ENCODE measurements around the gene WSB1. TPM values are rescaled to one million over a fixed set of nuclear protein-coding genes. Genes with fewer than 3 reads are reported as not detected.

WSB1 gene
- total and polyA plus RNA-seq, 8 donors, result 41.3 to 84.3 (median 53.6) TPM

DNA sequence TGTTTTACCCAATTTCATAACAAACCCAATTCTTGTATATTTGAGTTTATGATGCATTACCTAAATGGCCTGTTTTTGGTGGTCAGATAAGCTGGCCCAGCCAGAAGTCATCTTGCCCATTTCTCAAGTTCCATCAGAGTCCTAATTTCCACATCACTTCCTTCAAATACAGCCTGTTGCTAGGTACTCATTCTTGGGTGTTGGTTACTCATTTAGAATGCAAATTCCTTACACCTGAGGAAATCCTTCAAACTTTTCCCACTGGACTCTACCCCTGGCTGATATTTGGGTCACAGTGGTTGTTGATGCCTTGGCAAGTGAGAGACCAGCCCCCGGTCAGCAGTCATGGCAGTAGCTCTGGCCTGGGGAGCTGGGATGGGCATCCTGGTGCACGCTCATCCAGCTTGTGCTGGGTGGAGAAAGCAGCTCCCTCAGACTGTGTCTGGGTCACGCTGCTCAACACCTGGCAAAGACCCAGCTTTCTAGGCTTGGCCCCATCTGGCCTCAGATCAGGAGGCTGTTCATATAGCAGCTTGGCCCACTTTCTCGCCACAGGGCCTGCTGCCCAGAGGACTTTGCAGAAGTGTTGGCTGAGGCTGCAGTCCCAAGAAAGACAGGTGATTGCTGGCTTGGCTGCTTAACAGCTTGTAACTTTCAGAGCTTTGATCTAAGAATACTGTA, 25.8 kb downstream of the WSB1 start:
- peaks cover 5 to 9% (median 9%) of the 10 kb centered on the region in 3 donors for H3K4me1 ChIP-seq
- 26 to 27% methylated on average over 4 of the region's 4 CpGs for WGBS, 2 donors
- H3K27me3 ChIP-seq, result no peaks in the 10 kb centered on the region
- no peak overlapping the region for H3K4me3 ChIP-seq
- intact Hi-C loops (cut with DNase I), result no loop called here
- H3K9me3 ChIP-seq, result no peaks in the 10 kb centered on the region
- TF ChIP-seq CTCF (IDR thresholded peaks at IDR 0.05), result no peak
- FAIRE-seq, result no peak
- DNase-seq, result peak; percentile 63 to 83 (median 74)
- peak overlapping the region; percentile 7 to 24 (median 9) for H3K27ac ChIP-seq
- peak; percentile 78 to 82 (median 80) for ATAC-seq
- peaks cover 4 to 14% (median 11%) of the 10 kb centered on the region in 3 donors for H3K36me3 ChIP-seq

DNA sequence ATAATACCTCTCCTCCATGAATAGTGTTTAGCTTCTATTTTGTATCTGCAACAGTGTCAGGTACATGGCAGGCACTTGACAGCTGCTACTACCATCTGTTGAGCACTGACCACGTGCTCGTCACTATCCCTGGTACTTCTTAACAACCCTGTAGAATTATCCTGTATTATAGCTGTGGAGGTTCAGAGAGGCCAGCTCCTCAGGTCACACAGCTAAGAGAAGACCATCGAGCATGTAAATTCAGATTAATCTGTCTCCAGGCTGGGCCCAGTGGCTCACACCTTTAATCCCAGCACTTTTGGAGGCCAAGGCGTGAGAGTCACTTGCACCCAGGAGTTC, 26.3 kb downstream of the WSB1 start:
- 61 to 63% methylated on average over 4 of the region's 4 CpGs for WGBS, 2 donors
- H3K4me1 ChIP-seq, result peaks cover 5 to 9% (median 9%) of the 10 kb centered on the region in 3 donors
- intact Hi-C loops (cut with DNase I), result no loop called here
- H3K36me3 ChIP-seq, result peaks cover 3 to 9% (median 6%) of the 10 kb centered on the region in 3 donors
- DNase-seq (no peak), ATAC-seq (peak in 1 of 4 donors; percentile 26), FAIRE-seq (no peak)
- peak overlapping the region in 3 of 4 donors; percentile 7 to 24 (median 11) for H3K27ac ChIP-seq
- no peaks in the 10 kb centered on the region for H3K9me3 ChIP-seq
- TF ChIP-seq CTCF (IDR thresholded peaks at IDR 0.05), result no peak
- no peaks in the 10 kb centered on the region for H3K27me3 ChIP-seq
- no peak overlapping the region for H3K4me3 ChIP-seq

DNA sequence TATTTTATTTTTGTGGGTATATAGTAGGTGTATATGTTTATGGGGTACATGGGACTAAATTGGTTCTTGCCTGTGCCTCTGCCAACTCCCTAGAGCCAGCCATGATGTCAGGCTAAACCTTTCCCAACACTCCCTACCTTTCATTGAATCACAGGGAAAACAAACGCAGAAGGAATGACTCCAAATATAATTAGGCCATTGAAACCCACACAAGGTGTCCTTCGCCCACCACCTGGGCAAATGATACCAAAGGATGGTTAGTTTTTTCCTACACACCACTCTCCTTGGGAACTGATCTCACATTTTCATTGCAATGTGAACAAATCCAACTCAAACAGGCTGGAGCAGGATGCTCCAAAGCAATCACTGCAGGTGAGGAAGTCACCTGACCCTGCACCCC, 27.5 kb downstream of the WSB1 start:
- intact Hi-C loops (cut with DNase I), result no loop called here
- no peak for ATAC-seq
- Histone ChIP-seq H3K4me1 (peaks cover 5 to 9% (median 9%) of the 10 kb centered on the region in 3 donors), H3K9me3 (no peaks in the 10 kb centered on the region), H3K27ac (no peak overlapping the region), H3K4me3 (no peak overlapping the region), H3K36me3 (no peaks in the 10 kb centered on the region), H3K27me3 (no peaks in the 10 kb centered on the region)
- WGBS, 2 donors, result 67 to 68% methylated on average over 2 of the region's 2 CpGs
- TF ChIP-seq CTCF (IDR thresholded peaks at IDR 0.05), result no peak
- FAIRE-seq, result no peak
- no peak for DNase-seq

DNA sequence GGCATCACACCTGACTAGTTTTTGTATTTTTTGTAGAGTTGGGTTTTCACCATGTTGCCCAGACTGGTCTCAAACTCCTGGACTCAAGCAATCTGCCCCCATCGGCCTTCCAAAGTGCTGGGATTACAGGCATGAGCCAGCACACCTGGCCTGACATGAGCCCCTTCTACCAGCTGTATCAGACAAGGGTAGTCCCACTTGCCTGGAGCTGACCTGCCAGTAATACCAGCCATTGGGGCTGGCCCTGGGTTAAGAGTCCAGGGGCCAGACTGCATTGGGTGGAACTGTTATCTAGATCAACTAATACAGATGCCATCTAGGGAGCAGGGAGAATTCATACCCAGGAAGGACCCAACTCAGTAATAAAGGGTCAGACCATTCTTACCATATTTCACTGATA, 28.1 kb downstream of the WSB1 start:
- intact Hi-C loops (cut with DNase I), result no loop called here
- Histone ChIP-seq H3K9me3 (no peaks in the 10 kb centered on the region), H3K4me3 (no peak overlapping the region), H3K36me3 (no peaks in the 10 kb centered on the region), H3K27ac (no peak overlapping the region), H3K27me3 (no peaks in the 10 kb centered on the region), H3K4me1 (peaks cover 5 to 9% (median 9%) of the 10 kb centered on the region in 3 donors)
- TF ChIP-seq CTCF (IDR thresholded peaks at IDR 0.05), result no peak
- no peak for ATAC-seq
- 68 to 88% methylated on average over 1 of the region's 1 CpG for WGBS, 2 donors
- no peak for FAIRE-seq
- no peak for DNase-seq
